GM23338 (cell line): ENCODE measurements around the gene FAM241A. TPM values are rescaled to one million over a fixed set of nuclear protein-coding genes. Genes with fewer than 3 reads are reported as not detected.

ENCODE experiments used
- ATAC-seq: fragments of 200-7000 bp; cut with Tn5 transposase; 3 replicates; pipeline ENCODE4 v1.9.1; 2020
- DNase-seq: peaks from one replicate; pipeline ENCODE4 v3.0.0-alpha.2; 2015; ENCODE audit warnings: low spot score
- H2AFZ ChIP-seq: fragments of 200-600 bp; sonication (generic); 2 replicates; pipeline ENCODE4 v1.8.0; 2016; ENCODE audit warnings: antibody characterized with exemption, mild to moderate bottlenecking, moderate library complexity
- H3F3A ChIP-seq: fragments of 200-600 bp; sonication (generic); replicated peaks from 2 replicates; pipeline ENCODE4 v1.8.0; 2017; ENCODE audit warnings: antibody characterized with exemption, mixed run types, low read depth
- H3K27ac ChIP-seq: fragments of 200-600 bp; sonication (generic); 2 replicates; pipeline ENCODE4 v1.6.1; 2016; ENCODE audit warnings: low read depth
- H3K27me3 ChIP-seq: fragments of 200-600 bp; sonication (generic); 2 replicates; pipeline ENCODE4 v1.8.0; 2016; ENCODE audit warnings: mild to moderate bottlenecking, mixed run types, moderate library complexity; ENCODE audit not compliant: insufficient read depth
- H3K36me3 ChIP-seq: fragments of 200-600 bp; sonication (generic); 2 replicates; pipeline ENCODE4 v1.8.0; 2016; ENCODE audit warnings: mild to moderate bottlenecking; ENCODE audit not compliant: insufficient read depth
- H3K4me1 ChIP-seq: fragments of 200-600 bp; sonication (generic); 2 replicates; pipeline ENCODE4 v1.8.0; 2016; ENCODE audit warnings: mild to moderate bottlenecking, moderate library complexity; ENCODE audit not compliant: insufficient read depth
- H3K4me2 ChIP-seq: fragments of 200-600 bp; sonication (generic); 2 replicates; pipeline ENCODE4 v1.7.1; 2017; ENCODE audit warnings: mixed run types
- H3K4me3 ChIP-seq: fragments of 200-600 bp; sonication (generic); 2 replicates; pipeline ENCODE4 v1.6.1; 2016; ENCODE audit warnings: mixed run types
- H3K79me2 ChIP-seq: fragments of 200-600 bp; sonication (generic); replicated peaks from 2 replicates; pipeline ENCODE4 v1.8.0; 2017; ENCODE audit warnings: mild to moderate bottlenecking; ENCODE audit not compliant: insufficient read depth
- H3K9me2 ChIP-seq: fragments of 200-600 bp; sonication (generic); 2 replicates; pipeline ENCODE4 v1.8.0; 2017; ENCODE audit not compliant: insufficient read depth
- H4K20me1 ChIP-seq: fragments of 200-600 bp; sonication (generic); replicated peaks from 2 replicates; pipeline ENCODE4 v1.8.0; 2017; ENCODE audit warnings: mild to moderate bottlenecking; ENCODE audit not compliant: insufficient read depth
- H3K27ac Mint-ChIP-seq: 2 replicates; pipeline ENCODE4 v1.8.0; 2020; ENCODE audit warnings: inconsistent platforms, mild to moderate bottlenecking, moderate library complexity, mixed read lengths
- H3K27me3 Mint-ChIP-seq: 3 replicates; pipeline ENCODE4 v1.8.0; 2022; ENCODE audit warnings: low read depth, mild to moderate bottlenecking, moderate library complexity, mixed read lengths, inconsistent platforms; ENCODE audit not compliant: insufficient read depth, poor library complexity
- H3K36me3 Mint-ChIP-seq: 3 replicates; pipeline ENCODE4 v1.8.0; 2021; ENCODE audit warnings: low read depth, mild to moderate bottlenecking, inconsistent platforms, moderate library complexity, mixed read lengths
- H3K4me1 Mint-ChIP-seq: 3 replicates; pipeline ENCODE4 v1.8.0; 2020; ENCODE audit warnings: mild to moderate bottlenecking, inconsistent platforms, mixed read lengths
- H3K4me3 Mint-ChIP-seq: 3 replicates; pipeline ENCODE4 v1.8.0; 2021; ENCODE audit warnings: moderate library complexity, mild to moderate bottlenecking, inconsistent platforms, mixed read lengths
- H3K9me3 Mint-ChIP-seq: 3 replicates; pipeline ENCODE4 v1.8.0; 2020; ENCODE audit warnings: moderate library complexity, mild to moderate bottlenecking, inconsistent platforms, mixed read lengths
- CREB1 ChIP-seq: fragments of 250-450 bp; sonication (Bioruptor Pico); IDR thresholded peaks from 2 replicates; pipeline ENCODE4 v1.5.0; 2020; ENCODE audit warnings: low read depth, mild to moderate bottlenecking, moderate library complexity
- EZH2 ChIP-seq: fragments of 200-600 bp; sonication (generic); IDR thresholded peaks from one replicate; pipeline ENCODE4 v1.8.0; 2017; ENCODE audit warnings: antibody characterized with exemption, mild to moderate bottlenecking, low read depth; ENCODE audit not compliant: unreplicated experiment
- EZH2phosphoT487 ChIP-seq: fragments of 200-600 bp; sonication (generic); IDR thresholded peaks from one replicate; pipeline ENCODE4 v1.8.1; 2018; ENCODE audit warnings: antibody characterized with exemption; ENCODE audit not compliant: unreplicated experiment
- JUNB ChIP-seq: IDR thresholded peaks from one replicate; pipeline ENCODE4 v1.6.1; 2016; ENCODE audit warnings: antibody characterized with exemption; ENCODE audit not compliant: unreplicated experiment
- POLR2AphosphoS5 ChIP-seq: IDR thresholded peaks from 2 replicates; pipeline ENCODE4 v1.6.1; 2016; ENCODE audit warnings: antibody characterized with exemption, low read depth
- STAT1 ChIP-seq: IDR thresholded peaks from one replicate; pipeline ENCODE4 v1.6.1; 2016; ENCODE audit warnings: antibody characterized with exemption; ENCODE audit not compliant: unreplicated experiment
- ZNF114 ChIP-seq: fragments of 250-450 bp; sonication (Bioruptor Pico); IDR thresholded peaks from 2 replicates; pipeline ENCODE4 v1.5.0; 2020; ENCODE audit warnings: mild to moderate bottlenecking, moderate library complexity
- ZNF331 ChIP-seq: fragments of 250-450 bp; sonication (Bioruptor Pico); IDR thresholded peaks from 2 replicates; pipeline ENCODE4 v1.5.0; 2020; ENCODE audit warnings: low read depth, mild to moderate bottlenecking, moderate library complexity
- polyA plus RNA-seq: library from polyadenylated mRNA; unstranded; fragments of >200 nt; fragmentation: Nextera tagmentation; extraction: Ambion mirVana; gene quantifications from 2 replicates; pipeline ENCODE4 v1.2.1, GENCODE V29; 2016
- total RNA-seq: library from RNA; depleted of rRNA; stranded (reverse); fragments of >200 nt; shearing (Covaris generic); gene quantifications from 2 replicates; pipeline ENCODE4 v1.2.3, GENCODE V29; 2014
- TF ChIP-seq, protein P1 (sequence below): IDR thresholded peaks from one replicate; pipeline ENCODE4 v1.6.1; 2018; ENCODE audit warnings: antibody characterized with exemption; ENCODE audit not compliant: unreplicated experiment
- TF ChIP-seq, protein P2 (sequence below), 2 experiments: fragments of 200-600 bp in 1 of 2; sonication (generic) in 1 of 2; conservative IDR thresholded peaks; 2 replicates each; pipeline versions ENCODE4 v1.5.1 to v1.6.1; 2016 to 2017; ENCODE audit warnings: antibody characterized with exemption in 2 of 2, low read depth in 2 of 2, mild to moderate bottlenecking in 2 of 2, moderate library complexity in 1 of 2
- TF ChIP-seq, protein P3 (sequence below): IDR thresholded peaks from 2 replicates; pipeline ENCODE4 v1.6.1; 2016; ENCODE audit warnings: antibody characterized with exemption

Gene FAM241A
- total and polyA plus RNA-seq, 2 experiments from 2014 or later: 0.58 to 0.63 TPM

DNA sequence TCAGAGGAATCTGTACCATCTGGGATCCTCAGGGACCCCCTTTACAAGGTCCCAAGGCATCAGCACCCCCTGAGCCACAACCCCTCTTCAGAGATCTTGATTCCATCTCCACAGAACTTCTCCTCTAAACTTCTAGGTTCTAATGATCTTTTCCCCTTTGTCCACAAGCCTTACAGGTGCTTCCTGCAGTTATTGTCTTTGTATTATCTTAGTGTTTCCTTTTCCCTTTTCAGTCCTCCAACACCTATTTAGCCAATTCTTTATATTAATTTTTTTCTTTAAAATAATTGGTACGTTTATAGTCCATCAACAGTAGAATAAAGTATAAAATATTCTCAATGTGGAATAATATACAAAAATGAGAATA is 35.2 kb upstream of the FAM241A start:
- no peaks in the 10 kb centered on the region for H3K4me1 Mint-ChIP-seq
- no peak overlapping the region for H3K4me3 ChIP-seq
- no peaks in the 10 kb centered on the region for H3K79me2 ChIP-seq
- ATAC-seq (no peak), DNase-seq (no peak)
- no peaks in the 10 kb centered on the region for H3K27me3 Mint-ChIP-seq
- H3K36me3 Mint-ChIP-seq: no peaks in the 10 kb centered on the region
- H3K4me3 Mint-ChIP-seq: no peak overlapping the region
- H3K27ac Mint-ChIP-seq: no peak overlapping the region
- H4K20me1 ChIP-seq: no peaks in the 10 kb centered on the region
- H3K27me3 ChIP-seq: no peaks in the 10 kb centered on the region
- H2AFZ ChIP-seq: peak overlapping the region; percentile 59; the same call in 1 of the 2 replicates
- TF ChIP-seq, protein P1, sequence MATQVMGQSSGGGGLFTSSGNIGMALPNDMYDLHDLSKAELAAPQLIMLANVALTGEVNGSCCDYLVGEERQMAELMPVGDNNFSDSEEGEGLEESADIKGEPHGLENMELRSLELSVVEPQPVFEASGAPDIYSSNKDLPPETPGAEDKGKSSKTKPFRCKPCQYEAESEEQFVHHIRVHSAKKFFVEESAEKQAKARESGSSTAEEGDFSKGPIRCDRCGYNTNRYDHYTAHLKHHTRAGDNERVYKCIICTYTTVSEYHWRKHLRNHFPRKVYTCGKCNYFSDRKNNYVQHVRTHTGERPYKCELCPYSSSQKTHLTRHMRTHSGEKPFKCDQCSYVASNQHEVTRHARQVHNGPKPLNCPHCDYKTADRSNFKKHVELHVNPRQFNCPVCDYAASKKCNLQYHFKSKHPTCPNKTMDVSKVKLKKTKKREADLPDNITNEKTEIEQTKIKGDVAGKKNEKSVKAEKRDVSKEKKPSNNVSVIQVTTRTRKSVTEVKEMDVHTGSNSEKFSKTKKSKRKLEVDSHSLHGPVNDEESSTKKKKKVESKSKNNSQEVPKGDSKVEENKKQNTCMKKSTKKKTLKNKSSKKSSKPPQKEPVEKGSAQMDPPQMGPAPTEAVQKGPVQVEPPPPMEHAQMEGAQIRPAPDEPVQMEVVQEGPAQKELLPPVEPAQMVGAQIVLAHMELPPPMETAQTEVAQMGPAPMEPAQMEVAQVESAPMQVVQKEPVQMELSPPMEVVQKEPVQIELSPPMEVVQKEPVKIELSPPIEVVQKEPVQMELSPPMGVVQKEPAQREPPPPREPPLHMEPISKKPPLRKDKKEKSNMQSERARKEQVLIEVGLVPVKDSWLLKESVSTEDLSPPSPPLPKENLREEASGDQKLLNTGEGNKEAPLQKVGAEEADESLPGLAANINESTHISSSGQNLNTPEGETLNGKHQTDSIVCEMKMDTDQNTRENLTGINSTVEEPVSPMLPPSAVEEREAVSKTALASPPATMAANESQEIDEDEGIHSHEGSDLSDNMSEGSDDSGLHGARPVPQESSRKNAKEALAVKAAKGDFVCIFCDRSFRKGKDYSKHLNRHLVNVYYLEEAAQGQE: no peak
- TF ChIP-seq, protein P2, sequence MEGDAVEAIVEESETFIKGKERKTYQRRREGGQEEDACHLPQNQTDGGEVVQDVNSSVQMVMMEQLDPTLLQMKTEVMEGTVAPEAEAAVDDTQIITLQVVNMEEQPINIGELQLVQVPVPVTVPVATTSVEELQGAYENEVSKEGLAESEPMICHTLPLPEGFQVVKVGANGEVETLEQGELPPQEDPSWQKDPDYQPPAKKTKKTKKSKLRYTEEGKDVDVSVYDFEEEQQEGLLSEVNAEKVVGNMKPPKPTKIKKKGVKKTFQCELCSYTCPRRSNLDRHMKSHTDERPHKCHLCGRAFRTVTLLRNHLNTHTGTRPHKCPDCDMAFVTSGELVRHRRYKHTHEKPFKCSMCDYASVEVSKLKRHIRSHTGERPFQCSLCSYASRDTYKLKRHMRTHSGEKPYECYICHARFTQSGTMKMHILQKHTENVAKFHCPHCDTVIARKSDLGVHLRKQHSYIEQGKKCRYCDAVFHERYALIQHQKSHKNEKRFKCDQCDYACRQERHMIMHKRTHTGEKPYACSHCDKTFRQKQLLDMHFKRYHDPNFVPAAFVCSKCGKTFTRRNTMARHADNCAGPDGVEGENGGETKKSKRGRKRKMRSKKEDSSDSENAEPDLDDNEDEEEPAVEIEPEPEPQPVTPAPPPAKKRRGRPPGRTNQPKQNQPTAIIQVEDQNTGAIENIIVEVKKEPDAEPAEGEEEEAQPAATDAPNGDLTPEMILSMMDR (conservative IDR thresholded peaks at IDR 0.05; ENCODE audit: low read depth in 2 of 2): no peak
- TF ChIP-seq JUNB (no peak), POLR2AphosphoS5 (no peak), EZH2 (no peak)
- H3K9me2 ChIP-seq: no peaks in the 10 kb centered on the region
- H3K9me3 Mint-ChIP-seq: no peaks in the 10 kb centered on the region
- H3K36me3 ChIP-seq: no peaks in the 10 kb centered on the region
- H3K4me2 ChIP-seq: no peak overlapping the region
- H3K27ac ChIP-seq: no peak overlapping the region
- no peaks in the 10 kb centered on the region for H3F3A ChIP-seq
- H3K4me1 ChIP-seq: no peaks in the 10 kb centered on the region

DNA sequence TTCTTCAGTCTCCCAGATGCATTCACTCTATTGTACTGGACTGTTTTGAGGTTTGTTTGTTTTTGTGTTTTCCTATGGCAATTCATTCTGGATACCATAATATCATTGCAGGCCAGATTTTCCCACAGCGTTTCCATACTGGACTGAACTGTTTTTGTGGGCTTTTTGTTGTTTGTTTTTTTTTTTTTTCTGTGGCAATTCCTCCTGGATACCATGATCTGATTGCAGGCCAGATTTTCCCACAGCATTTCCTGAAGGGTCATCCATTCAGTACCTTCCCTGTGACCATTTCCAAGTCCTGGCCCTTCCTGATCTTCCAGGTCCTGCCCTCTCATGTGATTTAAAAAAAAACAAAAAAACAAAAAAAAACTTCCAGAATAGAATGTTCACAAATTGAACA is 33.9 kb upstream of the FAM241A start:
- Mint-ChIP-seq H3K4me3 (no peak overlapping the region), H3K36me3 (no peaks in the 10 kb centered on the region), H3K27me3 (no peaks in the 10 kb centered on the region), H3K9me3 (no peaks in the 10 kb centered on the region), H3K4me1 (no peaks in the 10 kb centered on the region), H3K27ac (no peak overlapping the region)
- H3K4me1 ChIP-seq: no peaks in the 10 kb centered on the region
- DNase-seq (no peak), ATAC-seq (no peak)
- no peaks in the 10 kb centered on the region for H3F3A ChIP-seq
- H3K27ac ChIP-seq: no peak overlapping the region
- no peaks in the 10 kb centered on the region for H4K20me1 ChIP-seq
- H3K27me3 ChIP-seq: no peaks in the 10 kb centered on the region
- no peaks in the 10 kb centered on the region for H3K9me2 ChIP-seq
- no peak overlapping the region for H2AFZ ChIP-seq
- no peak overlapping the region for H3K4me2 ChIP-seq
- H3K79me2 ChIP-seq: no peaks in the 10 kb centered on the region
- H3K36me3 ChIP-seq: no peaks in the 10 kb centered on the region
- no peak overlapping the region for H3K4me3 ChIP-seq
- TF ChIP-seq ZNF114 (CRISPR knock-in tag) (no peak), POLR2AphosphoS5 (no peak), ZNF331 (CRISPR knock-in tag) (no peak), EZH2 (no peak), STAT1 (no peak), EZH2phosphoT487 (no peak), CREB1 (CRISPR knock-in tag) (no peak)
- TF ChIP-seq, protein P3, sequence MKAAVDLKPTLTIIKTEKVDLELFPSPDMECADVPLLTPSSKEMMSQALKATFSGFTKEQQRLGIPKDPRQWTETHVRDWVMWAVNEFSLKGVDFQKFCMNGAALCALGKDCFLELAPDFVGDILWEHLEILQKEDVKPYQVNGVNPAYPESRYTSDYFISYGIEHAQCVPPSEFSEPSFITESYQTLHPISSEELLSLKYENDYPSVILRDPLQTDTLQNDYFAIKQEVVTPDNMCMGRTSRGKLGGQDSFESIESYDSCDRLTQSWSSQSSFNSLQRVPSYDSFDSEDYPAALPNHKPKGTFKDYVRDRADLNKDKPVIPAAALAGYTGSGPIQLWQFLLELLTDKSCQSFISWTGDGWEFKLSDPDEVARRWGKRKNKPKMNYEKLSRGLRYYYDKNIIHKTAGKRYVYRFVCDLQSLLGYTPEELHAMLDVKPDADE: no peak
- TF ChIP-seq, protein P1: no peak
